Type B pancreatic cell (in vitro differentiated cells): ENCODE results near the gene ATXN10. TPM values are rescaled to one million over a fixed set of nuclear protein-coding genes. Genes with fewer than 3 reads are reported as not detected.

Experiments used
- DNase-seq: peaks from one replicate; pipeline ENCODE4 v3.0.0; 2021; ENCODE audit warnings: mixed read lengths; ENCODE audit not compliant: unreplicated experiment; ENCODE audit errors: extremely low spot score
- H3K27ac Mint-ChIP-seq: 2 replicates; pipeline ENCODE4 v1.8.0; 2021; ENCODE audit warnings: mild to moderate bottlenecking, mixed read lengths
- H3K27me3 Mint-ChIP-seq: 2 replicates; pipeline ENCODE4 v1.8.0; 2021; ENCODE audit warnings: mixed read lengths
- H3K36me3 Mint-ChIP-seq: 2 replicates; pipeline ENCODE4 v1.8.0; 2021; ENCODE audit warnings: mixed read lengths
- H3K4me1 Mint-ChIP-seq: one replicate; pipeline ENCODE4 v1.8.0; 2021; ENCODE audit warnings: mixed read lengths; ENCODE audit not compliant: unreplicated experiment
- H3K4me3 Mint-ChIP-seq: 2 replicates; pipeline ENCODE4 v1.8.0; 2021; ENCODE audit warnings: mild to moderate bottlenecking, mixed read lengths
- H3K9me3 Mint-ChIP-seq: 2 replicates; pipeline ENCODE4 v1.8.0; 2021; ENCODE audit warnings: mixed read lengths
- CTCF ChIP-seq: fragments of 200-600 bp; sonication (generic); conservative IDR thresholded peaks from 2 replicates; pipeline ENCODE4 v1.5.0; 2021; ENCODE audit warnings: antibody characterized with exemption, mild to moderate bottlenecking
- total RNA-seq: library from RNA; stranded (reverse); gene quantifications from 2 replicates; pipeline ENCODE4 v1.2.1, GENCODE V29; 2021; ENCODE audit warnings: low replicate concordance

ATXN10 gene
- total RNA-seq, 1 donor from 2014 or later: 182 TPM

DNA sequence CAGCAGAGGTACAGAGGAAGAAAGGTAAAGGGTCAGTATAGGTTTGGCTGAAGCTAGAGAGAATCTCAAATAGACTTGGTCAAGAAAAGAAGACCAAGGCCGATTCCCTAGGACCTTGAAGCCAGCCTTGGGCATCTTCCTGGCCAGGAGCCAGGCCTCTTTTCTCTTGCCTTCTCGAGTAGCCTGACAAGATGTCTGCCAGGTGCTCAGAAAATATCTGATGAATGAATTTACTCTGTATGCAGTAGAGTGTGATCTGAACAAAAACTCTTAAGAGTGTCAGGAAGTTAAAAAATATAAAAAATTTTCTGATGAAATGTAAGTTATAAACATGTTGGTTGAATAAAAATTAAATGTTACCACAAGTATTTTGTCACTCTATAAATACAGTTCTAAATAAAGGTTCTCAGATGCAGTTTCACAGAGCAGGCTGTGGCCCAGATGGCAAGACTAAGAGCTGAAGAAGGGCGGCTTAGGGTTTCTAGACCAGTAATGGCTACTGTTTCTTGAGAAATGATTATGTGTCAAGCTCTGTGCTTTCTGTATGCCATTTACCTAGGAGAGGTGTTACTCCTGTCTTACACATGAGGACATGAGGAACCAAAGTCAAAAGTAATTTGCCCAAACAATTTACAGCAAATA is 98.1 kb downstream of the ATXN10 start:
- Mint-ChIP-seq H3K4me3 (no peak overlapping the region), H3K4me1 (no peaks in the 10 kb centered on the region), H3K36me3 (peaks cover 41% of the 10 kb centered on the region), H3K27ac (no peak overlapping the region), H3K27me3 (no peaks in the 10 kb centered on the region), H3K9me3 (peaks cover 5% of the 10 kb centered on the region)
- DNase-seq: no peak
- no peak for TF ChIP-seq CTCF

DNA sequence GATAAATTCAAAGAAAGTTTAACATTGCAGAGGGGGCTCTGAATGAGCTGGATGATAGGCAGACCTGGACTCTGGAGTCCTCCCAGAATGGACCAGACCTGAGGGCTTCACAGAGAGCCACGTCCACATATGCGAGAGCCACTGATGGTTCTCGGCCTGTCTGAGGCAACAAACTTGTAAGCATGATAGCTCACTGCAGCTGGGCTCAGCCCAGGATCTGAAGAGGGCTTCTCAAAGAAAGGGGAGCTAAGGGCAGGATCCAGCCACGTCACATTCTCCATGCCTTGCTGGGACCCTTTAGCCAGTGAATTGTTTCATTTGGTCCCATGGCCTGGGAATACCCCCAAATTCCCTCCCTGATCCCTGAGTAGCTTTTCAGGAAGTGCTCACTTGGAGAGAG is 98.9 kb downstream of the ATXN10 start:
- Mint-ChIP-seq H3K36me3 (peaks cover 36% of the 10 kb centered on the region), H3K4me1 (no peaks in the 10 kb centered on the region)

GRCh38 chr22:45771057-45771456 is 99.4 kb downstream of the ATXN10 start:
- DNase-seq: no peak
- Mint-ChIP-seq H3K36me3 (peaks cover 33% of the 10 kb centered on the region), H3K4me3 (no peak overlapping the region), H3K27ac (no peak overlapping the region), H3K27me3 (no peaks in the 10 kb centered on the region), H3K9me3 (peaks cover 5% of the 10 kb centered on the region), H3K4me1 (no peaks in the 10 kb centered on the region)
- no peak for TF ChIP-seq CTCF

More for the DNA sequence above, 98.9 kb downstream of the ATXN10 start:
- Mint-ChIP-seq H3K27me3 (no peaks in the 10 kb centered on the region), H3K4me3 (no peak overlapping the region), H3K27ac (no peak overlapping the region), H3K9me3 (peaks cover 5% of the 10 kb centered on the region)
- TF ChIP-seq CTCF: no peak
- no peak for DNase-seq

DNA sequence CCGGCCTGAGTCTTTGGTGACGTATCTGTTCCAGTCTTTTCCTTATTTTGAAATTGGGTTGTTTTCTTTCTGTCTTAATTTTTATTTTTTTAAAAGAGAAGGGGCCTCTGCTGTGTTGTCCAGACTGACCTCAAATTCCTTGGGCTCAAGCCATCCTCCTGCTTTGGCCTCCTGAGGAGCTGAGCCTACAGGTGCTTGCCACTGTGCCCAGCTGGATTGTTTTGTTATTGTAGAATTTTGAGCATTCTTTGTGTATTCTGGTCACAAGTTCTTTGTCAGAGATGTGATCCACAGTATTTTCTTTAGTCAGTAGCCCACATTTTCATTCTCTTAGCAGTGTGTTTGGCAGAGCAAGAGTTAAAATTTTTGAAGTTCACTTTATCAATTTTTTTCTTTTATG is 100.1 kb downstream of the ATXN10 start:
- no peak for DNase-seq
- no peak overlapping the region for H3K4me3 Mint-ChIP-seq
- H3K4me1 Mint-ChIP-seq: peaks cover under 1% of the 10 kb centered on the region
- no peak for TF ChIP-seq CTCF
- no peak overlapping the region for H3K27ac Mint-ChIP-seq
- peaks cover 33% of the 10 kb centered on the region for H3K36me3 Mint-ChIP-seq
- no peaks in the 10 kb centered on the region for H3K27me3 Mint-ChIP-seq
- peaks cover 5% of the 10 kb centered on the region for H3K9me3 Mint-ChIP-seq

- Mint-ChIP-seq H3K4me1 (peaks cover 9% of the 10 kb centered on the region), H3K27ac (no peak overlapping the region), H3K4me3 (no peak overlapping the region), H3K27me3 (no peaks in the 10 kb centered on the region), H3K9me3 (peaks cover 5% of the 10 kb centered on the region), H3K36me3 (peaks cover 37% of the 10 kb centered on the region)
- TF ChIP-seq CTCF: no peak
- no peak for DNase-seq
Measured at GRCh38 chr22:45772743-45773142, 101.1 kb downstream of the ATXN10 start.
